ENCODE results near the gene CACNA1G.

- TF ChIP-seq MAX (IDR thresholded peaks at IDR 0.05; ENCODE audit: low read depth, low read length) (no peak), CTCF (IDR thresholded peaks at IDR 0.05; ENCODE audit: low read depth, low read length) (no peak)
Observed at GRCh38 chr17:50522766-50523165, 37.7 kb upstream of the CACNA1G start.
